Adrenal gland (tissue), 12 donors: Measurements from ENCODE around the gene KCNK7. TPM values are rescaled to one million over a fixed set of nuclear protein-coding genes. Genes with fewer than 3 reads are reported as not detected.

Experiments
- DNase-seq, 7 donors: peaks; one replicate each; pipeline ENCODE4 v3.0.0-alpha.2; 2019 to 2020
- H3K27ac ChIP-seq, 5 donors: fragments of 200-600 bp; sonication (generic) in 4 of 5; 1 replicate in 3 of 5; 2 replicates in 2 of 5; pipeline versions ENCODE4 v1.5.1 to v1.8.0; 2016 to 2020; ENCODE audit warnings: mild to moderate bottlenecking in 1 of 5
- H3K27me3 ChIP-seq: fragments of 200-600 bp; 2 replicates; pipeline ENCODE4 v1.8.0; 2021
- H3K36me3 ChIP-seq, 2 donors: fragments of 200-600 bp; replicated peaks in 1 of 2; 1 replicate in 1 of 2; 2 replicates in 1 of 2; pipeline versions ENCODE4 v1.5.1 to v1.8.0; 2018 to 2022
- H3K4me1 ChIP-seq, 2 donors: fragments of 200-600 bp; replicated peaks in 1 of 2; 1 replicate in 1 of 2; 2 replicates in 1 of 2; pipeline versions ENCODE4 v1.5.1 to v1.8.0; 2018 to 2021
- H3K4me3 ChIP-seq, 4 donors: fragments of 200-600 bp; sonication (generic) in 3 of 4; one replicate each; pipeline ENCODE4 v1.5.1; 2016 to 2018
- H3K9me3 ChIP-seq, 3 donors: fragments of 200-600 bp; sonication (generic) in 1 of 3; replicated peaks in 1 of 3; 1 replicate in 2 of 3; 2 replicates in 1 of 3; pipeline versions ENCODE4 v1.5.1 to v1.8.0; 2016 to 2021
- CTCF ChIP-seq, 6 experiments: fragments of 450-650 bp in 4 of 6; fragments of 200-600 bp in 2 of 6; sonication (generic) in 1 of 6; IDR thresholded peaks; 1 replicate in 5 of 6; 2 replicates in 1 of 6; pipeline versions ENCODE4 v1.5.1 to v1.8.0; 2016 to 2021; ENCODE audit warnings: antibody characterized with exemption in 6 of 6, mild to moderate bottlenecking in 2 of 6, moderate library complexity in 1 of 6
- POLR2A ChIP-seq, 2 donors: fragments of 450-650 bp; IDR thresholded peaks; one replicate each; pipeline ENCODE4 v1.6.1; 2017; ENCODE audit warnings: antibody characterized with exemption in 2 of 2, mild to moderate bottlenecking in 2 of 2, moderate library complexity in 1 of 2
- WGBS, 4 donors: extraction: QIAGEN DNeasy Blood & Tissue Kit in 2 of 4; methylation state at CpG; one replicate each; pipeline versions ENCODE4 v1.1.5 to v1.1.7; 2013 to 2017; 5-methylcytosine and 5-hydroxymethylcytosine counted together
- intact Hi-C, 2 donors: fragments of 100-400 bp; cut with DNase I; formaldehyde crosslinking; loops; one replicate each; pipeline versions ENCODE4 v1.14.1 to v1.15.0; 2022 to 2023
- polyA plus RNA-seq, 3 donors: library from polyadenylated mRNA; stranded (reverse); fragments of 200-250 nt in 2 of 3; fragments of 350-450 nt in 1 of 3; fragmentation: Illumina TruSeq in 1 of 3; extraction: RNeasy Lipid Tissue Mini Kit (QIAGEN cat#74804) in 1 of 3; gene quantifications; one replicate each; pipeline ENCODE4 v1.2.3, GENCODE V29; 2013 to 2014
- total RNA-seq, 9 donors: library from RNA; depleted of rRNA in 4 of 9; stranded (reverse); fragments of >200 nt in 4 of 9; fragments of 120-200 nt in 1 of 9; fragmentation: NEBNext Ultra II Directional in 1 of 9; extraction: Animal tissue kit (Norgen Biotek cat#: 25700) in 1 of 9; gene quantifications; one replicate each; pipeline versions ENCODE4 v1.1.0 to v1.2.4, GENCODE V29; 2013 to 2023
- donor health status: healthy with polysubstance abuse.
- donor health status: Bipolar disorder and iron deficiency.
- donor health status: DM: yes; HTN: yes; CAD: no.
- donor health status: DM: no; HTN: no; CAD: no.
- donor health status: DM: no; HTN: no; CAD: no.
- donor health status: DM: yes; HTN: yes; CAD: no.

KCNK7 gene
- total and polyA plus RNA-seq, 12 donors, result 0.06 to 12.5 (median 0.57) TPM; not detected in 5

- no peak for DNase-seq
- Histone ChIP-seq H3K36me3 (no peaks in the 10 kb centered on the region), H3K9me3 (no peaks in the 10 kb centered on the region), H3K4me1 (peaks cover 29 to 48% of the 10 kb centered on the region in 2 donors), H3K27me3 (no peaks in the 10 kb centered on the region), H3K27ac (no peak overlapping the region), H3K4me3 (no peak overlapping the region)
- WGBS, 4 donors, result 80 to 89% (median 87%) methylated on average over 8 to 9 of the region's 9 CpGs
- intact Hi-C loops, result no loop called here
- TF ChIP-seq CTCF (IDR thresholded peaks at IDR 0.05) (no peak), POLR2A (IDR thresholded peaks at IDR 0.05) (no peak)
These were observed 32.8 kb downstream of the KCNK7 start for GRCh38 chr11:65562788-65563187.

GRCh38 chr11:65562020-65562419, 33.6 kb downstream of the KCNK7 start:
- no peaks in the 10 kb centered on the region for H3K9me3 ChIP-seq
- WGBS, 4 donors, result 84 to 86% (median 86%) methylated on average over 7 of the region's 7 CpGs
- no peak for DNase-seq
- H3K4me1 ChIP-seq, result peaks cover 34 to 51% of the 10 kb centered on the region in 2 donors
- no peak overlapping the region for H3K27ac ChIP-seq
- H3K27me3 ChIP-seq, result no peaks in the 10 kb centered on the region
- TF ChIP-seq POLR2A (IDR thresholded peaks at IDR 0.05) (no peak), CTCF (IDR thresholded peaks at IDR 0.05) (no peak)
- intact Hi-C loops, result no loop called here
- H3K36me3 ChIP-seq, result no peaks in the 10 kb centered on the region
- no peak overlapping the region for H3K4me3 ChIP-seq

- TF ChIP-seq CTCF (IDR thresholded peaks at IDR 0.05), result no peak
- TF ChIP-seq POLR2A (IDR thresholded peaks at IDR 0.05), result no peak
- WGBS, 4 donors, result 19 to 30% (median 29%) methylated on average over 10 to 15 of the region's 15 CpGs
- H3K9me3 ChIP-seq, result no peaks in the 10 kb centered on the region
- H3K27me3 ChIP-seq, result no peaks in the 10 kb centered on the region
- no peaks in the 10 kb centered on the region for H3K36me3 ChIP-seq
- H3K27ac ChIP-seq, result peak overlapping the region in 2 of 5 donors; percentile 93 to 96
- peak in 4 of 7 donors; percentile 49 to 78 (median 62) for DNase-seq
- no peak overlapping the region for H3K4me3 ChIP-seq
- intact Hi-C loops, result no loop called here
- H3K4me1 ChIP-seq, result peaks cover 34 to 54% of the 10 kb centered on the region in 2 donors
These were observed 34.8 kb downstream of the KCNK7 start for GRCh38 chr11:65560555-65561418.

- H3K27me3 ChIP-seq, result no peaks in the 10 kb centered on the region
- H3K4me1 ChIP-seq, result peaks cover 38 to 54% of the 10 kb centered on the region in 2 donors
- WGBS, 4 donors, result 32 to 41% (median 39%) methylated on average over 5 of the region's 5 CpGs
- intact Hi-C loops, result no loop called here
- H3K9me3 ChIP-seq, result no peaks in the 10 kb centered on the region
- TF ChIP-seq CTCF (IDR thresholded peaks at IDR 0.05) (no peak), POLR2A (IDR thresholded peaks at IDR 0.05) (no peak)
- no peak overlapping the region for H3K4me3 ChIP-seq
- no peaks in the 10 kb centered on the region for H3K36me3 ChIP-seq
- H3K27ac ChIP-seq, result peak overlapping the region in 3 of 5 donors; percentile 86 to 96 (median 93)
- peak in 3 of 7 donors; percentile 54 to 65 (median 63) for DNase-seq
These were observed 35.6 kb downstream of the KCNK7 start for GRCh38 chr11:65559951-65560537.
